Naive thymus-derived CD4-positive, alpha-beta T cell (primary cell): ENCODE data around the gene PEX12. TPM values are rescaled to one million over a fixed set of nuclear protein-coding genes. Genes with fewer than 3 reads are reported as not detected.
A peak's percentile ranks its signal among the peaks of the same experiment; 100 is the strongest.
"Not testable (repeated sequence)": the region's sequence is repeated elsewhere in the genome, so short reads cannot be mapped to it uniquely, and the experiment has no call there.

Experiments
- ATAC-seq: fragments of 150-1000 bp; cut with Tn5 transposase; 2 replicates; pipeline ENCODE4 v1.10.0; 2021; ENCODE audit warnings: mild to moderate bottlenecking, moderate library complexity
- CTCF ChIA-PET: fragments of 350-600 bp; sonication (Branson Sonifier 250); formaldehyde crosslinking; loops from one replicate; lab custom pipeline; 2021; ENCODE audit warnings: antibody characterized with exemption; lab: Charles Lee
- POLR2A ChIA-PET: fragments of 350-600 bp; sonication (Branson Sonifier 250); formaldehyde crosslinking; loops from one replicate; lab custom pipeline; 2021; ENCODE audit warnings: antibody characterized with exemption, inconsistent platforms; lab: Charles Lee
- DNase-seq, 9 donors: peaks; one replicate each; pipeline versions ENCODE4 v3.0.0 to v3.0.0-alpha.2; 2020 to 2022; ENCODE audit warnings: mixed read lengths in 1 of 9
- H3K27ac ChIP-seq: one replicate; pipeline ENCODE4 v1.7.0; 2013; ENCODE audit warnings: mild to moderate bottlenecking, low read depth, low read length, moderate library complexity
- H3K27me3 ChIP-seq, 2 donors: one replicate each; pipeline ENCODE4 v1.7.0; 2013; ENCODE audit warnings: low read length in 2 of 2, mild to moderate bottlenecking in 2 of 2, moderate library complexity in 2 of 2; ENCODE audit not compliant: control insufficient read depth in 2 of 2, insufficient read depth in 2 of 2
- H3K36me3 ChIP-seq, 3 experiments: 1 replicate in 2 of 3; 2 replicates in 1 of 3; pipeline ENCODE4 v1.7.0; 2013; ENCODE audit warnings: low read length in 3 of 3, mild to moderate bottlenecking in 3 of 3, moderate library complexity in 1 of 3; ENCODE audit not compliant: insufficient read depth in 3 of 3, control insufficient read depth in 2 of 3
- H3K4me1 ChIP-seq, 2 donors: one replicate each; pipeline ENCODE4 v1.7.0; 2013; ENCODE audit warnings: low read length in 2 of 2, mild to moderate bottlenecking in 2 of 2, moderate library complexity in 1 of 2; ENCODE audit not compliant: control insufficient read depth in 2 of 2, insufficient read depth in 2 of 2
- H3K4me3 ChIP-seq: 2 replicates; pipeline ENCODE4 v1.7.0; 2013; ENCODE audit warnings: mild to moderate bottlenecking, low read length
- H3K9me3 ChIP-seq, 3 experiments: 1 replicate in 2 of 3; 2 replicates in 1 of 3; pipeline ENCODE4 v1.7.0; 2013; ENCODE audit warnings: low read length in 3 of 3; ENCODE audit not compliant: control insufficient read depth in 2 of 3
- H3K27ac Mint-ChIP-seq, 9 donors: one replicate each; pipeline ENCODE4 v1.8.0; 2020 to 2022; ENCODE audit warnings: mixed read lengths in 9 of 9, mild to moderate bottlenecking in 8 of 9, moderate library complexity in 5 of 9, inconsistent platforms in 2 of 9
- H3K27me3 Mint-ChIP-seq, 5 donors: one replicate each; pipeline ENCODE4 v1.8.0; 2021 to 2022; ENCODE audit warnings: mixed read lengths in 5 of 5, mild to moderate bottlenecking in 1 of 5
- H3K36me3 Mint-ChIP-seq, 5 donors: one replicate each; pipeline ENCODE4 v1.8.0; 2020 to 2022; ENCODE audit warnings: mixed read lengths in 5 of 5, mild to moderate bottlenecking in 3 of 5, inconsistent platforms in 1 of 5
- H3K4me1 Mint-ChIP-seq, 7 donors: one replicate each; pipeline ENCODE4 v1.8.0; 2020 to 2022; ENCODE audit warnings: mixed read lengths in 7 of 7, mild to moderate bottlenecking in 3 of 7, inconsistent platforms in 1 of 7
- H3K4me3 Mint-ChIP-seq, 10 donors: one replicate each; pipeline ENCODE4 v1.8.0; 2020 to 2022; ENCODE audit warnings: mild to moderate bottlenecking in 10 of 10, mixed read lengths in 10 of 10, moderate library complexity in 6 of 10, inconsistent platforms in 2 of 10
- H3K9me3 Mint-ChIP-seq, 11 donors: one replicate each; pipeline ENCODE4 v1.8.0; 2020 to 2022; ENCODE audit warnings: mixed read lengths in 11 of 11, mild to moderate bottlenecking in 4 of 11, inconsistent platforms in 1 of 11, moderate library complexity in 1 of 11
- intact Hi-C, 2 donors: fragments of 100-400 bp; cut with micrococcal nuclease; formaldehyde crosslinking; loops; one replicate each; pipeline ENCODE4 v1.15.1; 2023
- polyA plus RNA-seq, 2 donors: library from polyadenylated mRNA; unstranded; fragments of 300-500 nt; fragmentation: Illumina TruSeq; gene quantifications; one replicate each; pipeline ENCODE4 v1.2.3, GENCODE V29; 2021
- total RNA-seq, 6 experiments: library from RNA in 5 of 6; stranded (reverse) in 5 of 6; gene quantifications; 1 replicate in 5 of 6; 2 replicates in 1 of 6; pipeline ENCODE4 v1.2.3 and lab custom pipeline; 2021 to 2026

Gene PEX12
- total and polyA plus RNA-seq, 7 experiments from 2014 or later, result 2.2 to 8.0 (median 5.0) TPM

DNA sequence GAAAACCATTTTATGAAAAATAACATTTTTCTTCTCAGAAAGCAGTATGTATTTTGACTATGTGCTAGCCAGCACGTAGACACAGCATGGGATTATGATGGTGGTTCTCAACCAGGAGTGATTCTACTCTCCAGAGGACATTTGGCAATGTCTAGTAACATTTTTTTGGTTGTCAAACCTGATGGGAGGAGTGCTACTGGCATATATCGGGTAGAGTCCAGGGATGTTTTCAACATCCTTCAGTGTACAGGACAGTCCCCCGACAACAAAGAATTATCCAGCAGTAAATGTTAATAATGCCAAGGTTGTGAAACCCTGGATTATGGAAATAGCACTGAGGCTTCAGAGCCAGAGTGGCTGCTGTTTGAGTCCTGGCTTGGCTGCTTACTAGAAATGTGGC, 36.4 kb upstream of the PEX12 start:
- Histone ChIP-seq H3K4me3 (no peak overlapping the region), H3K36me3 (peaks cover 0 to 12% (median 3%) of the 10 kb centered on the region in 3 experiments), H3K4me1 (no peaks in the 10 kb centered on the region), H3K27ac (no peak overlapping the region), H3K9me3 (no peaks in the 10 kb centered on the region), H3K27me3 (no peaks in the 10 kb centered on the region)
- Mint-ChIP-seq H3K27ac (no peak overlapping the region), H3K27me3 (no peaks in the 10 kb centered on the region), H3K4me3 (no peak overlapping the region), H3K9me3 (no peaks in the 10 kb centered on the region), H3K36me3 (peaks cover 0 to 8% (median under 1%) of the 10 kb centered on the region in 5 donors), H3K4me1 (peaks cover 0 to 9% (median 5%) of the 10 kb centered on the region in 7 donors)
- CTCF ChIA-PET, result interaction anchor here (0.6 to 6.2 kb wide), 4 partner anchors 8 to 149 kb away, joined by 3 to 93 read pairs (median 4); no protein-coding TSS in a partner anchor
- DNase-seq (no peak), ATAC-seq (no peak)
- intact Hi-C loops, result loop anchor here in 1 of 2 donors (5.0 kb wide), 1 partner anchor 32 kb away; no protein-coding TSS in a partner anchor
- POLR2A ChIA-PET, result interaction anchor here (0.6 to 1.4 kb wide), 2 partner anchors 10 to 24 kb away, joined by 4 to 10 read pairs; no protein-coding TSS in a partner anchor

DNA sequence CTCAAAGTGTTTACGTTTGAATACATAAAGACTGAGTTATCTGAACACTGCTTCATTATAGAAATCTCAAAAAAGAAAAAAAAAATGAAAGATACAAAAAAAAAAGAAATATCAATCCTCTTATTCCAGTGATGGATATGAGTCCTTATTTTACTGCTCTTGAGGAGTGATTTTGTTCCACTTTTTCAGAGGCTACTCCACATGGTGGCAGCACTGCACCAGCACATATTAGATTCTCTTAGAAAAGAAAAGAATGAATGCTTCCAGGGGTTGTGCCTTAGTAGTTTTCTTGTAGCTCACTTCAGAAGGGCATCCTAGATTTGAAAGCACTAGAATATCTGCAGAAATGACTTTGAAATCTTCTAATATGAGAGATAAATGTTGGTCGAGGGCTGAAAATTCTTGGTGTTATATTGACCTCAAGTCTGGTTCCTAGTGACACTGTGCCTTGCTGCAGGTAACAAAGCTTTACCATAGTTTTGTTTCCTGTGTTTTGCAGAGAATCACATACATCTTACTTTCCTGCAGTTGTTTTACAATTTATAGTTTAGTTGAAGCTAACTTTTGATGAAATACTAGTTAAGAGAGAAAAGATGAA, 34.7 kb upstream of the PEX12 start:
- Histone ChIP-seq H3K9me3 (no peaks in the 10 kb centered on the region), H3K27ac (no peak overlapping the region), H3K36me3 (peaks cover 0 to 25% (median 3%) of the 10 kb centered on the region in 3 experiments), H3K4me1 (no peaks in the 10 kb centered on the region), H3K27me3 (no peaks in the 10 kb centered on the region), H3K4me3 (no peak overlapping the region)
- peak; percentile 67 for ATAC-seq
- ChIA-PET POLR2A (interaction anchor here (1.3 to 2.7 kb wide), 2 partner anchors 34 to 196 kb away, joined by 4 to 9 read pairs; partner anchors contain the start of genes PEX12 and TAF15), CTCF (interaction anchor here (0.7 to 6.2 kb wide), 16 partner anchors 9 to 493 kb away, joined by 3 to 93 read pairs (median 4); partner anchors contain the start of genes AP2B1 and TAF15)
- Mint-ChIP-seq H3K4me1 (peaks cover 0 to 9% (median 5%) of the 10 kb centered on the region in 7 donors), H3K9me3 (no peaks in the 10 kb centered on the region), H3K27ac (no peak overlapping the region), H3K36me3 (peaks cover 0 to 18% (median 10%) of the 10 kb centered on the region in 5 donors), H3K27me3 (no peaks in the 10 kb centered on the region), H3K4me3 (no peak overlapping the region)
- intact Hi-C loops, result loop anchor here (1.0 to 5.0 kb wide), 5 partner anchors 34 to 196 kb away; partner anchors contain the start of gene TAF15 (in 2 of the 2)
- peak in 6 of 9 donors; percentile 21 to 50 (median 31) for DNase-seq

DNA sequence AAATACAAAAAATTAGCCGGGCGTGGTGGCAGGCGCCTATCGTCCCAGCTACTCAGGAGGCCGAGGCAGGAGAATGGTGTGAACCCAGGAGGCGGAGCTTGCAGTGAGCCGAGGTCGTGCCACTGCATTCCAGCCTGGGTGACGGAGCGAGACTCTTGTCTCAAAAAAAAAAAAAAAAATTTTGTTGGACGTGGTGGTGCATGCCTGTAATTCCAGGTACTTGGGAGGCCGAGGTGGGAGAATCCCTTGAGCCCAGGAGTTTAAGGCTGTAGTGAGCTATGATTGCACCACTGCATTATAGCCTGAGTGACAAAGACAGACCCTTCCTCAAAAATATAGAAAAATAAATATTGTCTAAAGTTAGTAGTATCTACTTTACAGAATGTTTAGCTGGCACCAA, 32.4 kb upstream of the PEX12 start:
- H3K4me1 Mint-ChIP-seq, H3K27me3 ChIP-seq, H3K4me3 Mint-ChIP-seq, POLR2A ChIA-PET, H3K27ac Mint-ChIP-seq, H3K27ac ChIP-seq, H3K4me3 ChIP-seq, DNase-seq, ATAC-seq, H3K9me3 Mint-ChIP-seq, H3K4me1 ChIP-seq, H3K27me3 Mint-ChIP-seq, H3K9me3 ChIP-seq: not testable (repeated sequence)
- intact Hi-C loops, result loop anchor here in 1 of 2 donors (5.0 kb wide), 1 partner anchor 37 kb away; no protein-coding TSS in a partner anchor
- H3K36me3 Mint-ChIP-seq, result peaks cover 0 to 33% (median 13%) of the 10 kb centered on the region in 5 donors
- CTCF ChIA-PET, result interaction anchor here (0.6 to 6.2 kb wide), 2 partner anchors 107 to 136 kb away, joined by 3 to 93 read pairs; no protein-coding TSS in a partner anchor
- peaks cover 0 to 40% (median 11%) of the 10 kb centered on the region in 3 experiments for H3K36me3 ChIP-seq

DNA sequence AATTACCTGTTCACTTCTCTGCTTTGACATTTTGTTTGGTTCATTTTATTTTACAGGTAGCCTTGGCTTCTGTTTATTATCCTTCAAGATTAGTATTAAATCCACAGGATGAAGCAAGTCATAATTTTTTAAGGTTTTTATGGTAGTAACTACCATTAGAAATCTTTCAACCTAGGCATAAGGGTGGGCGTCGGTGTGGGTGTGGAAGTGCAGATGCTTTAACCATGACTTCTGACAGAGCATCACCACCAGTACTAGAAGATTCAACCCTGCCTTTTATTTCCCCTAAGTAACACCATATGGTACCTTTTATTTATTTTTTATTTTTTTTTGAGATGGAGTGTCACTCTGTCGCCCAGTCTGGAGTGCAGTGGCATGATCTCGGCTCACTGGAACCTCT, 31.5 kb upstream of the PEX12 start:
- intact Hi-C loops, result loop anchor here in 1 of 2 donors (5.0 kb wide), 1 partner anchor 37 kb away; no protein-coding TSS in a partner anchor
- H3K36me3 Mint-ChIP-seq, result peaks cover 0 to 36% (median 16%) of the 10 kb centered on the region in 5 donors
- CTCF ChIA-PET, result interaction anchor here (0.6 kb wide), 1 partner anchor 153 kb away, joined by 4 read pairs; no protein-coding TSS in a partner anchor

DNA sequence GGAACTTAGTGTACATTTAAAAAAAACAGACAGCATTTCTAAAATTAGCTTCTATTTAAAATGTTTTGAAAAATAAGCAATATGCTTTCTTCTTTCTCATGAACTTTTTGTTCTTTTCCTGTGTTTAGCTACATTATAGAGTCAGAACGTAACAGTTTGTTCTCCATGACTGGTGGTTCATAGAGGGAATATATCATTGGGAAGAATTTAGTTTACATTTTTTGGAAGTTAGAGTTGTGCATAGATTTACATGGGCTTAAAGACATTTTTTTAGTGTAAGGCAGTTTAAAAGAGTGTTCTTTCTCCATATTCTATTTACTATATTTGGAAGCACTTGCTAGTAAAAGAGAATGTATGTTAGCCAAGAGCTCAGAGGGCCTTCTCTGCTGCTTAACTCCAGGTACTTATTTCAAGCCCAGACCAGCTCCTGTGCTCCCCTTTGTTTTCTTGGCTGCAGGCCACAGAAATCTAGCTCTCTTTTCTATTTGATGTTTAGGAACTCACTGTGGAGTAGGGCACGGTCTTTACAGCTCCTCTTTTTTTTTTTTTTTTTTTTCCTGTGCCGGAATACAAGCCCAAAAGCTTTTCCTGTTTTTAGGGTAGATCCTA, 29.0 kb upstream of the PEX12 start:
- Mint-ChIP-seq H3K9me3 (no peaks in the 10 kb centered on the region), H3K27ac (peak overlapping the region in 1 of 9 donors; percentile 14), H3K4me1 (no peaks in the 10 kb centered on the region), H3K27me3 (no peaks in the 10 kb centered on the region), H3K36me3 (peaks cover 6 to 46% (median 24%) of the 10 kb centered on the region in 5 donors), H3K4me3 (no peak overlapping the region)
- ATAC-seq (no peak), DNase-seq (no peak)
- no peak overlapping the region for H3K27ac ChIP-seq
- intact Hi-C loops, result no loop called here
- CTCF ChIA-PET, result interaction anchor here (0.6 to 0.7 kb wide), 4 partner anchors 8 to 198 kb away, joined by 3 to 4 read pairs (median 3); no protein-coding TSS in a partner anchor
- H3K27me3 ChIP-seq, result no peaks in the 10 kb centered on the region
- H3K4me3 ChIP-seq, result no peak overlapping the region
- peaks cover 0 to 48% (median 20%) of the 10 kb centered on the region in 3 experiments for H3K36me3 ChIP-seq
- H3K9me3 ChIP-seq, result no peaks in the 10 kb centered on the region
- POLR2A ChIA-PET, result interaction anchor here (0.6 to 1.1 kb wide), 3 partner anchors 16 to 629 kb away, joined by 3 to 4 read pairs (median 4); partner anchors contain the start of gene PEX12
- H3K4me1 ChIP-seq, result no peaks in the 10 kb centered on the region

More for the DNA sequence above, 31.5 kb upstream of the PEX12 start:
- Histone ChIP-seq H3K27ac (no peak overlapping the region), H3K36me3 (peaks cover 0 to 44% (median 15%) of the 10 kb centered on the region in 3 experiments), H3K27me3 (no peaks in the 10 kb centered on the region), H3K4me3 (no peak overlapping the region), H3K4me1 (no peaks in the 10 kb centered on the region), H3K9me3 (no peaks in the 10 kb centered on the region)
- no peaks in the 10 kb centered on the region for H3K9me3 Mint-ChIP-seq
- H3K27ac Mint-ChIP-seq, result no peak overlapping the region
- H3K4me3 Mint-ChIP-seq, result no peak overlapping the region
- no peak for ATAC-seq
- POLR2A ChIA-PET, result no interaction called here
- H3K27me3 Mint-ChIP-seq, result no peaks in the 10 kb centered on the region
- peaks cover 0 to 7% (median 5%) of the 10 kb centered on the region in 7 donors for H3K4me1 Mint-ChIP-seq
- DNase-seq, result no peak

DNA sequence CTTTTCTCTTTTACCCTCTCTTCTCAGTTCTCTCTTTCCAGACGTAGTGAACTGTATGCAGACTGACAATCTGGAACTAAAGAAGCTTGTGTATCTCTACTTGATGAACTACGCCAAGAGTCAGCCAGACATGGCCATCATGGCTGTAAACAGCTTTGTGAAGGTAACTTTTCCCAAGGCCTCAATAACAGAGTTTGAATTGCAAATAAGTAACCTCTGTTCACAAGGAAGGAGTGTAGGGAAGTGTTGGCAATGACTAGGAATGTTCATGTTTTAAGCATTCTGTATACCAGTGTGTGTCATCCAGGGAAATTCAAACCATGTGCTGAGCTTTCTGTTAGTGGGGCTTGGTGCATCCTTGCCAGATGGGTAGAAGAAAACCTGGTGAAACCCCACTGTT, 27.3 kb upstream of the PEX12 start:
- H3K9me3 ChIP-seq, result no peaks in the 10 kb centered on the region
- H3K27ac ChIP-seq, result no peak overlapping the region
- intact Hi-C loops, result no loop called here
- Mint-ChIP-seq H3K36me3 (peaks cover 9 to 49% (median 26%) of the 10 kb centered on the region in 5 donors), H3K27me3 (no peaks in the 10 kb centered on the region), H3K9me3 (no peaks in the 10 kb centered on the region), H3K27ac (peak overlapping the region in 2 of 9 donors; percentile 13 to 54), H3K4me1 (no peaks in the 10 kb centered on the region), H3K4me3 (no peak overlapping the region)
- no peaks in the 10 kb centered on the region for H3K4me1 ChIP-seq
- no peak overlapping the region for H3K4me3 ChIP-seq
- ATAC-seq (no peak), DNase-seq (no peak)
- no peaks in the 10 kb centered on the region for H3K27me3 ChIP-seq
- H3K36me3 ChIP-seq, result peaks cover 0 to 63% (median 20%) of the 10 kb centered on the region in 3 experiments
- CTCF ChIA-PET, result interaction anchor here (1.2 kb wide), 1 partner anchor 203 kb away, joined by 5 read pairs; the partner anchor contains the start of gene TAF15
- POLR2A ChIA-PET, result interaction anchor here (0.5 kb wide), 1 partner anchor 320 kb away, joined by 3 read pairs; no protein-coding TSS in a partner anchor
